ENCODE results near the gene TBC1D25.

GRCh38 chrX:48532161-48532560 is 7.4 kb upstream of the TBC1D25 start:
- TF ChIP-seq CTCF (IDR thresholded peaks at IDR 0.05) (no peak), EZH2 (IDR thresholded peaks at IDR 0.05) (no peak), EZH2phosphoT487 (IDR thresholded peaks at IDR 0.05) (no peak)

Measured in neural progenitor cell (in vitro differentiated cells).